ENCODE data around the gene SOX18. TPM values are rescaled to one million over a fixed set of nuclear protein-coding genes. Genes with fewer than 3 reads are reported as not detected.

The SOX18 gene
- total and polyA plus RNA-seq, 2 of the 13 experiments (the other 11 are each of a cell fraction or from before 2014, with no cell fraction given): 1.6 to 1.9 TPM

GRCh38 chr20:64009811-64010387 lies 39.5 kb downstream of the SOX18 start:
- Histone ChIP-seq H3K4me3 (replicated peaks in 1 of 3; ENCODE audit: insufficient read depth in 1 of 3, low read depth in 2 of 3, low read length in 3 of 3) (no peak overlapping the region), H3K4me2 (ENCODE audit: low read depth, low read length) (no peak overlapping the region), H3K36me3 (replicated peaks in 1 of 2; ENCODE audit: control insufficient read depth in 1 of 2, insufficient read depth in 2 of 2, low read length in 2 of 2) (peaks cover 52 to 84% of the 10 kb centered on the region in 2 experiments), H3K4me1 (ENCODE audit: insufficient read depth, low read length) (no peaks in the 10 kb centered on the region), H3K79me2 (ENCODE audit: insufficient read depth, low read length) (peaks cover 11% of the 10 kb centered on the region), H3K27me3 (ENCODE audit: control insufficient read depth in 1 of 2, insufficient read depth in 2 of 2, low read length in 2 of 2) (no peaks in the 10 kb centered on the region), H2AFZ (ENCODE audit: low read length) (no peak overlapping the region), H4K20me1 (ENCODE audit: insufficient read depth, low read length) (no peaks in the 10 kb centered on the region), H3K9me3 (ENCODE audit: low read length) (no peaks in the 10 kb centered on the region), H3K27ac (ENCODE audit: extremely low read length, insufficient read depth, low read length) (no peak overlapping the region), H3K9ac (ENCODE audit: insufficient read depth, low read depth, low read length) (no peak overlapping the region)
- ChIA-PET CTCF (ENCODE audit: low intra/inter-chr PET ratio, low total read pairs) (no interaction called here), POLR2A (no interaction called here)
- TF ChIP-seq RXRA (CRISPR knock-in tag; IDR thresholded peaks at IDR 0.05) (0 out of 2 replicates have a peak, but pooled peaks have one; percentile 22), CBX2 (IDR thresholded peaks at IDR 0.05; ENCODE audit: low read depth, low read length) (no peak), CBX2 (CRISPR knock-in tag; IDR thresholded peaks at IDR 0.05; ENCODE audit: low read depth) (no peak), ZNF768 (CRISPR knock-in tag; IDR thresholded peaks at IDR 0.05) (peak; percentile 47; the same call in 1 of the 2 replicates)
- intact Hi-C loops (cut with micrococcal nuclease; ENCODE audit: unreplicated experiment) (no loop called here), in situ Hi-C loops (cut with HindIII; ENCODE audit: extremely low pct_ligation_motif_present, low pct_unique_long_range_greater_than_20kb) (no loop called here)
- no peak for DNase-seq (ENCODE audit: low spot score)
- no peak for ATAC-seq
- WGBS (ENCODE audit: low lambda C conversion rate): 96% methylated on average over 13 of the region's 13 CpGs
- no peak for FAIRE-seq
- BruUV-seq (replicated peaks): no TSS peak

DNA sequence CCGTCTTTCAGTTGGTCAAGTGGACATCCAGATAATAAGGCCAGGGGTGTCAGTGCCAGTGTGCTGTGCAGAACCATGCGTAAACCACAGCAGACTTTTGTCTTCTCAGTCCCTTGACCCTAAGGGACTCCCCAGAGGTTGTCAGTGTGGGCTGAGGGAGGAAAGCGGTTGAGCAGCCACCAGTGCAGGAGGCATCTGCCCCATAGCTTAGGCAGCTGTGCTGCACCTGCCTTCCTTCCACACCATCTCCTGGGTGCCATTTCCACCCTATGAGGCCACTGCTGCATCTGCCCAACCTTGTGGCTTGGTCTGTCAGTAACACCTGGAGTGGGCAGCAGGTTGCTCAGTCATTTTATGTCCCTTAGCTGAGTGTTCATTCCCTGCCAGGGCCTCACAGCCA lies 42.5 kb downstream of the SOX18 start:
- Histone ChIP-seq H3K9ac (ENCODE audit: insufficient read depth, low read depth, low read length) (no peak overlapping the region), H3K4me1 (ENCODE audit: insufficient read depth, low read length) (no peaks in the 10 kb centered on the region), H2AFZ (ENCODE audit: low read length) (no peak overlapping the region), H3K4me2 (ENCODE audit: low read depth, low read length) (no peak overlapping the region), H3K4me3 (replicated peaks in 1 of 3; ENCODE audit: insufficient read depth in 1 of 3, low read depth in 2 of 3, low read length in 3 of 3) (no peak overlapping the region), H3K27ac (ENCODE audit: extremely low read length, insufficient read depth, low read length) (no peak overlapping the region), H3K9me3 (ENCODE audit: low read length) (no peaks in the 10 kb centered on the region), H3K27me3 (ENCODE audit: control insufficient read depth in 1 of 2, insufficient read depth in 2 of 2, low read length in 2 of 2) (no peaks in the 10 kb centered on the region), H3K79me2 (ENCODE audit: insufficient read depth, low read length) (peaks cover 9% of the 10 kb centered on the region), H3K36me3 (replicated peaks in 1 of 2; ENCODE audit: control insufficient read depth in 1 of 2, insufficient read depth in 2 of 2, low read length in 2 of 2) (peaks cover 53 to 83% of the 10 kb centered on the region in 2 experiments), H4K20me1 (ENCODE audit: insufficient read depth, low read length) (no peaks in the 10 kb centered on the region)
- FAIRE-seq (no peak), ATAC-seq (peak; percentile 21; the same call in 1 of the 3 replicates), DNase-seq (ENCODE audit: low spot score) (no peak)
- intact Hi-C loops (cut with micrococcal nuclease; ENCODE audit: unreplicated experiment) (no loop called here), in situ Hi-C loops (cut with HindIII; ENCODE audit: extremely low pct_ligation_motif_present, low pct_unique_long_range_greater_than_20kb) (no loop called here)
- 100% methylated on average over 3 of the region's 3 CpGs for WGBS (ENCODE audit: low lambda C conversion rate)
- BruUV-seq (replicated peaks): no TSS peak
- ChIA-PET CTCF (ENCODE audit: low intra/inter-chr PET ratio, low total read pairs) (no interaction called here), POLR2A (interaction anchor here (0.7 to 2.0 kb wide), 4 partner anchors 10 to 47 kb away, joined by 3 to 12 read pairs (median 5); partner anchors contain the start of gene PRPF6)
- TF ChIP-seq, protein P1, sequence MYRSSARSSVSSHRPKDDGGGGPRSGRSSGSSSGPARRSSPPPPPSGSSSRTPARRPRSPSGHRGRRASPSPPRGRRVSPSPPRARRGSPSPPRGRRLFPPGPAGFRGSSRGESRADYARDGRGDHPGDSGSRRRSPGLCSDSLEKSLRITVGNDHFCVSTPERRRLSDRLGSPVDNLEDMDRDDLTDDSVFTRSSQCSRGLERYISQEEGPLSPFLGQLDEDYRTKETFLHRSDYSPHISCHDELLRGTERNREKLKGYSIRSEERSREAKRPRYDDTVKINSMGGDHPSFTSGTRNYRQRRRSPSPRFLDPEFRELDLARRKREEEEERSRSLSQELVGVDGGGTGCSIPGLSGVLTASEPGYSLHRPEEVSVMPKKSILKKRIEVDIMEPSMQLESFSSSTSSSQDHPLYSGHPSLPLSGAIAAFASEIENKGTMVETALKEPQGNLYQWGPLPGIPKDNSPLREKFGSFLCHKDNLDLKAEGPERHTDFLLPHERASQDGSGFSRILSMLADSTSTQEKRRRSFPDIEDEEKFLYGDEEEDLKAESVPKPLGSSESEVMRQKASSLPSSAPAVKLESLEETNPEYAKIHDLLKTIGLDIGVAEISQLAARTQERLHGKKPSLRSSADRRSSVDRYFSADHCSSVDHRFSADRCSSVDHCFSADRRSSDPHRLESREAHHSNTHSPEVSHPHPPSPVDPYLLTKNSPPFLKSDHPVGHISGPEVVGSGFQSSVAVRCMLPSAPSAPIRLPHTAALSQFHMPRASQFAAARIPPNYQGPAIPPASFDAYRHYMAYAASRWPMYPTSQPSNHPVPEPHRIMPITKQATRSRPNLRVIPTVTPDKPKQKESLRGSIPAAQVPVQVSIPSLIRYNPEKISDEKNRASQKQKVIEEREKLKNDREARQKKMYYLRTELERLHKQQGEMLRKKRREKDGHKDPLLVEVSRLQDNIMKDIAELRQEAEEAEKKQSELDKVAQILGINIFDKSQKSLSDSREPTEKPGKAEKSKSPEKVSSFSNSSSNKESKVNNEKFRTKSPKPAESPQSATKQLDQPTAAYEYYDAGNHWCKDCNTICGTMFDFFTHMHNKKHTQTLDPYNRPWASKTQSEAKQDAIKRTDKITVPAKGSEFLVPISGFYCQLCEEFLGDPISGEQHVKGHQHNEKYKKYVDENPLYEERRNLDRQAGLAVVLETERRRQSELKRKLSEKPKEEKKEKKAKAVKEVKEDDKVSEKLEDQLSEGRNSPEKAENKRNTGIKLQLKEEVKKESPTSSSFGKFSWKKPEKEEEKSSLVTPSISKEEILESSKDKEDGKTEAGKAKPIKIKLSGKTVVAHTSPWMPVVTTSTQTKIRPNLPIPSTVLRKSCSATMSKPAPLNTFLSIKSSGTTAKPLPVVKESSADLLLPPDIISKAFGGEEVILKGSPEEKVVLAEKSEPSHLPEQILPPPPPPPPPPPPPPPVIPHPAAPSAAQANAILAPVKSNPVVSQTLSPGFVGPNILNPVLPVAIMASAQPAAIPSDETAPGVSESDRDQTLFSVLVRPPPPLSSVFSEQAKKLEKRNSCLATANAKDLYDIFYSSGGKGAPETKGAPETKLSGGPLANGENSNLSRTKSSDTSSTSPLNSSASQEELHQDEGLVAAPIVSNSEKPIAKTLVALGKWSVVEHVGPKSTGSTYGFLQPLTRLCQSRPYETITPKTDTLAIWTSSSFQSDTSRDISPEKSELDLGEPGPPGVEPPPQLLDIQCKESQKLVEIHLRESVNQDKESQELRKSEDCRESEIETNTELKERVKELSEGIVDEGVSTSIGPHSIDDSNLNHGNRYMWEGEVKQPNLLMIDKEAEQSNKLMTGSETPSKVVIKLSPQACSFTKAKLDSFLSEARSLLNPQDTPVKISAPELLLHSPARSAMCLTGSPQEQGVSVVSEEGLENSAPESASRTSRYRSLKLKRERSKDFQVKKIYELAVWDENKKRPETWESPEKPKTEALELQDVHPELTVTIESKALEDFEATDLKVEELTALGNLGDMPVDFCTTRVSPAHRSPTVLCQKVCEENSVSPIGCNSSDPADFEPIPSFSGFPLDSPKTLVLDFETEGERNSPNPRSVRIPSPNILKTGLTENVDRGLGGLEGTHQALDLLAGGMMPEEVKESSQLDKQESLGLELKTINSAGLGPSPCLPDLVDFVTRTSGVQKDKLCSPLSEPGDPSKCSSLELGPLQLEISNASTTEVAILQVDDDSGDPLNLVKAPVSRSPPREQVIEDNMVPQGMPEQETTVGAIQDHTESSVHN (CRISPR knock-in tag; IDR thresholded peaks at IDR 0.05): 0 out of 2 replicates have a peak, but pooled peaks have one; percentile 44
- TF ChIP-seq CREM (IDR thresholded peaks at IDR 0.05): no peak
- TF ChIP-seq CREM (CRISPR knock-in tag; IDR thresholded peaks at IDR 0.05): no peak
- 0 out of 2 replicates have a peak, but pooled peaks have one; percentile 22 for TF ChIP-seq ZNF274 (CRISPR knock-in tag; IDR thresholded peaks at IDR 0.05)
- TF ChIP-seq NR2F2 (IDR thresholded peaks at IDR 0.05; ENCODE audit: borderline replicate concordance, low read depth): no peak
- TF ChIP-seq ZNF335 (CRISPR knock-in tag; IDR thresholded peaks at IDR 0.05): no peak

All from HepG2 (cell line).